Activated naive CD8-positive, alpha-beta T cell (primary cell): ENCODE results near the gene MTMR3.

Source experiments
- H3K27ac Mint-ChIP-seq: one replicate; pipeline ENCODE4 v1.8.0; 2021; ENCODE audit warnings: mixed read lengths
- H3K27me3 Mint-ChIP-seq: one replicate; pipeline ENCODE4 v1.8.0; 2021; ENCODE audit warnings: mixed read lengths
- H3K36me3 Mint-ChIP-seq: one replicate; pipeline ENCODE4 v1.8.0; 2021; ENCODE audit warnings: mixed read lengths
- H3K4me1 Mint-ChIP-seq: one replicate; pipeline ENCODE4 v1.8.0; 2021; ENCODE audit warnings: low read depth, mixed read lengths
- H3K4me3 Mint-ChIP-seq: one replicate; pipeline ENCODE4 v1.8.0; 2021; ENCODE audit warnings: mild to moderate bottlenecking, mixed read lengths
- H3K9me3 Mint-ChIP-seq: one replicate; pipeline ENCODE4 v1.8.0; 2021; ENCODE audit warnings: low read depth, mixed read lengths

MTMR3 gene

GRCh38 chr22:29987137-29987536 lies 104.2 kb downstream of the MTMR3 start:
- Mint-ChIP-seq H3K4me1 (no peaks in the 10 kb centered on the region), H3K27ac (no peak overlapping the region), H3K4me3 (no peak overlapping the region), H3K36me3 (peaks cover 9% of the 10 kb centered on the region), H3K27me3 (no peaks in the 10 kb centered on the region), H3K9me3 (no peaks in the 10 kb centered on the region)

- Mint-ChIP-seq H3K36me3 (peaks cover 11% of the 10 kb centered on the region), H3K4me3 (no peak overlapping the region), H3K9me3 (no peaks in the 10 kb centered on the region), H3K4me1 (no peaks in the 10 kb centered on the region), H3K27ac (no peak overlapping the region), H3K27me3 (no peaks in the 10 kb centered on the region)
Observed at GRCh38 chr22:29988719-29989118, 105.7 kb downstream of the MTMR3 start.

- H3K27me3 Mint-ChIP-seq: no peaks in the 10 kb centered on the region
- peaks cover 7% of the 10 kb centered on the region for H3K4me1 Mint-ChIP-seq
- no peaks in the 10 kb centered on the region for H3K9me3 Mint-ChIP-seq
- H3K36me3 Mint-ChIP-seq: peaks cover 11% of the 10 kb centered on the region
- no peak overlapping the region for H3K27ac Mint-ChIP-seq
- no peak overlapping the region for H3K4me3 Mint-ChIP-seq
Observed at GRCh38 chr22:29989446-29989845, 106.5 kb downstream of the MTMR3 start.

- H3K27ac Mint-ChIP-seq: no peak overlapping the region
- H3K36me3 Mint-ChIP-seq: peaks cover 10% of the 10 kb centered on the region
Observed at GRCh38 chr22:29992341-29993275, 109.6 kb downstream of the MTMR3 start.

GRCh38 chr22:29994027-29994715 lies 111.2 kb downstream of the MTMR3 start:
- no peaks in the 10 kb centered on the region for H3K27me3 Mint-ChIP-seq
- H3K9me3 Mint-ChIP-seq: no peaks in the 10 kb centered on the region
- peak overlapping the region; percentile 37 for H3K27ac Mint-ChIP-seq
- H3K4me1 Mint-ChIP-seq: peaks cover 12% of the 10 kb centered on the region
- H3K4me3 Mint-ChIP-seq: no peak overlapping the region
- H3K36me3 Mint-ChIP-seq: peaks cover 10% of the 10 kb centered on the region

More at GRCh38 chr22:29992341-29993275, 109.6 kb downstream of the MTMR3 start:
- no peaks in the 10 kb centered on the region for H3K27me3 Mint-ChIP-seq
- H3K4me3 Mint-ChIP-seq: no peak overlapping the region
- H3K9me3 Mint-ChIP-seq: no peaks in the 10 kb centered on the region
- peaks cover 12% of the 10 kb centered on the region for H3K4me1 Mint-ChIP-seq

GRCh38 chr22:29994943-29995342 lies 112.0 kb downstream of the MTMR3 start:
- Mint-ChIP-seq H3K27ac (peak overlapping the region; percentile 25), H3K9me3 (no peaks in the 10 kb centered on the region), H3K4me1 (peaks cover 12% of the 10 kb centered on the region), H3K36me3 (peaks cover 6% of the 10 kb centered on the region), H3K27me3 (no peaks in the 10 kb centered on the region), H3K4me3 (no peak overlapping the region)

- Mint-ChIP-seq H3K27ac (no peak overlapping the region), H3K36me3 (peaks cover 3% of the 10 kb centered on the region)
Observed at GRCh38 chr22:29997107-29997506, 114.1 kb downstream of the MTMR3 start.

GRCh38 chr22:29997516-29997915 lies 114.5 kb downstream of the MTMR3 start:
- H3K4me3 Mint-ChIP-seq: no peak overlapping the region
- H3K9me3 Mint-ChIP-seq: no peaks in the 10 kb centered on the region
- no peaks in the 10 kb centered on the region for H3K27me3 Mint-ChIP-seq
- peaks cover 2% of the 10 kb centered on the region for H3K36me3 Mint-ChIP-seq
- H3K4me1 Mint-ChIP-seq: peaks cover 16% of the 10 kb centered on the region
- no peak overlapping the region for H3K27ac Mint-ChIP-seq

More at GRCh38 chr22:29997107-29997506, 114.1 kb downstream of the MTMR3 start:
- H3K27me3 Mint-ChIP-seq: no peaks in the 10 kb centered on the region
- peaks cover 16% of the 10 kb centered on the region for H3K4me1 Mint-ChIP-seq
- H3K4me3 Mint-ChIP-seq: no peak overlapping the region
- H3K9me3 Mint-ChIP-seq: no peaks in the 10 kb centered on the region

GRCh38 chr22:29998627-29999384 lies 115.8 kb downstream of the MTMR3 start:
- Mint-ChIP-seq H3K27me3 (no peaks in the 10 kb centered on the region), H3K9me3 (no peaks in the 10 kb centered on the region), H3K27ac (no peak overlapping the region), H3K4me3 (no peak overlapping the region), H3K36me3 (no peaks in the 10 kb centered on the region), H3K4me1 (peaks cover 16% of the 10 kb centered on the region)

- Mint-ChIP-seq H3K4me3 (no peak overlapping the region), H3K9me3 (no peaks in the 10 kb centered on the region), H3K27me3 (no peaks in the 10 kb centered on the region), H3K36me3 (no peaks in the 10 kb centered on the region), H3K4me1 (peaks cover 4% of the 10 kb centered on the region), H3K27ac (no peak overlapping the region)
Observed at GRCh38 chr22:30000566-30000965, 117.6 kb downstream of the MTMR3 start.

GRCh38 chr22:30001459-30001858 lies 118.5 kb downstream of the MTMR3 start:
- Mint-ChIP-seq H3K4me3 (no peak overlapping the region), H3K27ac (no peak overlapping the region), H3K36me3 (no peaks in the 10 kb centered on the region), H3K4me1 (peaks cover 4% of the 10 kb centered on the region), H3K9me3 (no peaks in the 10 kb centered on the region), H3K27me3 (no peaks in the 10 kb centered on the region)

- no peak overlapping the region for H3K4me3 Mint-ChIP-seq
Observed at GRCh38 chr22:30002861-30003486, 120.0 kb downstream of the MTMR3 start.

GRCh38 chr22:30004101-30004500 lies 121.1 kb downstream of the MTMR3 start:
- no peak overlapping the region for H3K27ac Mint-ChIP-seq
- H3K36me3 Mint-ChIP-seq: no peaks in the 10 kb centered on the region
- H3K4me1 Mint-ChIP-seq: peaks cover 6% of the 10 kb centered on the region

More at GRCh38 chr22:30002861-30003486, 120.0 kb downstream of the MTMR3 start:
- Mint-ChIP-seq H3K27me3 (no peaks in the 10 kb centered on the region), H3K4me1 (peaks cover 4% of the 10 kb centered on the region), H3K36me3 (no peaks in the 10 kb centered on the region), H3K27ac (peak overlapping the region; percentile 2), H3K9me3 (no peaks in the 10 kb centered on the region)

GRCh38 chr22:30004694-30005093 lies 121.7 kb downstream of the MTMR3 start:
- H3K27ac Mint-ChIP-seq: no peak overlapping the region
- peaks cover 6% of the 10 kb centered on the region for H3K4me1 Mint-ChIP-seq
- no peaks in the 10 kb centered on the region for H3K36me3 Mint-ChIP-seq
- H3K4me3 Mint-ChIP-seq: no peak overlapping the region
- H3K9me3 Mint-ChIP-seq: no peaks in the 10 kb centered on the region
- H3K27me3 Mint-ChIP-seq: no peaks in the 10 kb centered on the region

More at GRCh38 chr22:30004101-30004500, 121.1 kb downstream of the MTMR3 start:
- Mint-ChIP-seq H3K9me3 (no peaks in the 10 kb centered on the region), H3K27me3 (no peaks in the 10 kb centered on the region), H3K4me3 (no peak overlapping the region)
